Memory B cell (primary cell): ENCODE measurements around the gene THRB.
A peak's percentile ranks its signal among the peaks of the same experiment; 100 is the strongest.

ENCODE experiments used
- ATAC-seq: fragments of 150-1000 bp; cut with Tn5 transposase; 2 replicates; pipeline ENCODE4 v1.10.0; 2021; ENCODE audit warnings: low read depth, mild to moderate bottlenecking, moderate library complexity
- DNase-seq, 2 donors: peaks; one replicate each; pipeline ENCODE4 v3.0.0; 2022; ENCODE audit warnings: low spot score in 2 of 2
- H3K27ac Mint-ChIP-seq: one replicate; pipeline ENCODE4 v1.8.0; 2022; ENCODE audit warnings: mild to moderate bottlenecking, moderate library complexity, mixed read lengths
- H3K27me3 Mint-ChIP-seq: one replicate; pipeline ENCODE4 v1.8.0; 2022; ENCODE audit warnings: mixed read lengths
- H3K36me3 Mint-ChIP-seq: one replicate; pipeline ENCODE4 v1.8.0; 2022; ENCODE audit warnings: mild to moderate bottlenecking, mixed read lengths
- H3K4me1 Mint-ChIP-seq: one replicate; pipeline ENCODE4 v1.8.0; 2022; ENCODE audit warnings: mixed read lengths
- H3K4me3 Mint-ChIP-seq: one replicate; pipeline ENCODE4 v1.8.0; 2022; ENCODE audit warnings: mild to moderate bottlenecking, moderate library complexity, mixed read lengths
- H3K9me3 Mint-ChIP-seq: one replicate; pipeline ENCODE4 v1.8.0; 2022; ENCODE audit warnings: mixed read lengths

THRB gene

GRCh38 chr3:24505691-24506550, 11.3 kb upstream of the THRB start:
- peaks cover 2% of the 10 kb centered on the region for H3K27me3 Mint-ChIP-seq
- no peak overlapping the region for H3K27ac Mint-ChIP-seq
- ATAC-seq (no peak), DNase-seq (no peak)
- no peak overlapping the region for H3K4me3 Mint-ChIP-seq
- H3K4me1 Mint-ChIP-seq: peaks cover 29% of the 10 kb centered on the region
- H3K36me3 Mint-ChIP-seq: no peaks in the 10 kb centered on the region
- peaks cover 3% of the 10 kb centered on the region for H3K9me3 Mint-ChIP-seq

GRCh38 chr3:24504772-24505171, 10.1 kb upstream of the THRB start:
- H3K4me1 Mint-ChIP-seq: peaks cover 29% of the 10 kb centered on the region
- H3K27me3 Mint-ChIP-seq: peaks cover 1% of the 10 kb centered on the region
- H3K27ac Mint-ChIP-seq: no peak overlapping the region
- no peak overlapping the region for H3K4me3 Mint-ChIP-seq
- H3K36me3 Mint-ChIP-seq: no peaks in the 10 kb centered on the region
- ATAC-seq: no peak
- peaks cover 3% of the 10 kb centered on the region for H3K9me3 Mint-ChIP-seq
- DNase-seq: no peak

GRCh38 chr3:24503616-24504113, 9.0 kb upstream of the THRB start:
- H3K9me3 Mint-ChIP-seq: peaks cover 3% of the 10 kb centered on the region
- H3K27me3 Mint-ChIP-seq: peaks cover 1% of the 10 kb centered on the region
- H3K27ac Mint-ChIP-seq: no peak overlapping the region
- DNase-seq: no peak
- H3K36me3 Mint-ChIP-seq: no peaks in the 10 kb centered on the region
- no peak overlapping the region for H3K4me3 Mint-ChIP-seq
- peak; percentile 65 for ATAC-seq
- peaks cover 29% of the 10 kb centered on the region for H3K4me1 Mint-ChIP-seq

GRCh38 chr3:24502690-24503089, 8.0 kb upstream of the THRB start:
- ATAC-seq: no peak
- H3K4me1 Mint-ChIP-seq: peaks cover 24% of the 10 kb centered on the region
- peaks cover 2% of the 10 kb centered on the region for H3K9me3 Mint-ChIP-seq
- no peak overlapping the region for H3K4me3 Mint-ChIP-seq
- peaks cover 1% of the 10 kb centered on the region for H3K27me3 Mint-ChIP-seq
- no peak for DNase-seq
- no peak overlapping the region for H3K27ac Mint-ChIP-seq
- no peaks in the 10 kb centered on the region for H3K36me3 Mint-ChIP-seq

- H3K4me1 Mint-ChIP-seq: peaks cover 17% of the 10 kb centered on the region
Observed at GRCh38 chr3:24500806-24501205, 6.2 kb upstream of the THRB start.

GRCh38 chr3:24499991-24500390, 5.3 kb upstream of the THRB start:
- Mint-ChIP-seq H3K36me3 (no peaks in the 10 kb centered on the region), H3K27ac (no peak overlapping the region), H3K4me1 (peaks cover 18% of the 10 kb centered on the region), H3K27me3 (peaks cover 9% of the 10 kb centered on the region), H3K4me3 (no peak overlapping the region), H3K9me3 (peaks cover 2% of the 10 kb centered on the region)
- no peak for DNase-seq
- ATAC-seq: no peak

More at GRCh38 chr3:24500806-24501205, 6.2 kb upstream of the THRB start:
- Mint-ChIP-seq H3K9me3 (peaks cover 2% of the 10 kb centered on the region), H3K27ac (no peak overlapping the region), H3K4me3 (no peak overlapping the region), H3K36me3 (no peaks in the 10 kb centered on the region), H3K27me3 (peaks cover 8% of the 10 kb centered on the region)
- DNase-seq: no peak
- ATAC-seq: no peak

GRCh38 chr3:24498796-24499195, 4.1 kb upstream of the THRB start:
- H3K9me3 Mint-ChIP-seq: no peaks in the 10 kb centered on the region
- ATAC-seq: no peak
- no peak overlapping the region for H3K27ac Mint-ChIP-seq
- no peak overlapping the region for H3K4me3 Mint-ChIP-seq
- peaks cover 10% of the 10 kb centered on the region for H3K4me1 Mint-ChIP-seq
- no peaks in the 10 kb centered on the region for H3K36me3 Mint-ChIP-seq
- H3K27me3 Mint-ChIP-seq: peaks cover 10% of the 10 kb centered on the region
- no peak for DNase-seq

- DNase-seq: no peak
- Mint-ChIP-seq H3K27me3 (peaks cover 11% of the 10 kb centered on the region), H3K9me3 (no peaks in the 10 kb centered on the region), H3K4me1 (peaks cover 9% of the 10 kb centered on the region), H3K4me3 (no peak overlapping the region), H3K36me3 (no peaks in the 10 kb centered on the region), H3K27ac (no peak overlapping the region)
- ATAC-seq: no peak
Observed at GRCh38 chr3:24498391-24498790, 3.7 kb upstream of the THRB start.

- no peak overlapping the region for H3K4me3 Mint-ChIP-seq
- no peak overlapping the region for H3K27ac Mint-ChIP-seq
- H3K9me3 Mint-ChIP-seq: no peaks in the 10 kb centered on the region
- no peaks in the 10 kb centered on the region for H3K36me3 Mint-ChIP-seq
- no peak for ATAC-seq
- peaks cover 11% of the 10 kb centered on the region for H3K27me3 Mint-ChIP-seq
- peaks cover 9% of the 10 kb centered on the region for H3K4me1 Mint-ChIP-seq
- DNase-seq: no peak
Observed at GRCh38 chr3:24497942-24498341, 3.3 kb upstream of the THRB start.

GRCh38 chr3:24496529-24497482, 2.2 kb upstream of the THRB start:
- Mint-ChIP-seq H3K36me3 (no peaks in the 10 kb centered on the region), H3K4me3 (no peak overlapping the region), H3K27ac (no peak overlapping the region), H3K27me3 (peaks cover 15% of the 10 kb centered on the region), H3K4me1 (peaks cover 8% of the 10 kb centered on the region), H3K9me3 (no peaks in the 10 kb centered on the region)
- no peak for DNase-seq
- no peak for ATAC-seq

GRCh38 chr3:24495326-24495994, 810 bp upstream of the THRB start:
- peaks cover 20% of the 10 kb centered on the region for H3K27me3 Mint-ChIP-seq
- no peaks in the 10 kb centered on the region for H3K9me3 Mint-ChIP-seq
- peaks cover 8% of the 10 kb centered on the region for H3K4me1 Mint-ChIP-seq
- ATAC-seq (peak; percentile 28), DNase-seq (no peak)
- H3K27ac Mint-ChIP-seq: peak overlapping the region; percentile 35
- H3K36me3 Mint-ChIP-seq: no peaks in the 10 kb centered on the region
- H3K4me3 Mint-ChIP-seq: peak overlapping the region; percentile 85

- ATAC-seq: peak; percentile 27
- Mint-ChIP-seq H3K36me3 (no peaks in the 10 kb centered on the region), H3K4me1 (peaks cover 8% of the 10 kb centered on the region), H3K4me3 (peak overlapping the region; percentile 80), H3K27ac (no peak overlapping the region), H3K9me3 (no peaks in the 10 kb centered on the region), H3K27me3 (peaks cover 20% of the 10 kb centered on the region)
- DNase-seq: peak in 1 of 2 donors; percentile 15
Observed at GRCh38 chr3:24493746-24494617, 668 bp downstream of the THRB start.

GRCh38 chr3:24492971-24493551, 1.6 kb downstream of the THRB start:
- Mint-ChIP-seq H3K27ac (no peak overlapping the region), H3K4me1 (peaks cover 8% of the 10 kb centered on the region)
- DNase-seq: no peak

More at GRCh38 chr3:24492971-24493551, 1.6 kb downstream of the THRB start:
- H3K27me3 Mint-ChIP-seq: peaks cover 20% of the 10 kb centered on the region
- H3K36me3 Mint-ChIP-seq: no peaks in the 10 kb centered on the region
- no peaks in the 10 kb centered on the region for H3K9me3 Mint-ChIP-seq
- H3K4me3 Mint-ChIP-seq: no peak overlapping the region
- no peak for ATAC-seq
